Sigmoid colon (tissue), 7 donors: ENCODE data around the gene STK17B. TPM values are rescaled to one million over a fixed set of nuclear protein-coding genes. Genes with fewer than 3 reads are reported as not detected.

Source experiments
- DNase-seq: peaks from one replicate; pipeline ENCODE4 v3.0.0-alpha.2; 2019
- H3K27ac ChIP-seq, 4 donors: fragments of 200-600 bp; sonication (generic); one replicate each; pipeline ENCODE4 v1.5.1; 2016 to 2019; ENCODE audit warnings: mild to moderate bottlenecking in 1 of 4
- H3K27me3 ChIP-seq, 3 donors: fragments of 200-600 bp; sonication (generic); one replicate each; pipeline ENCODE4 v1.5.1; 2019; ENCODE audit warnings: mild to moderate bottlenecking in 1 of 3
- H3K36me3 ChIP-seq, 4 donors: fragments of 200-600 bp; sonication (generic); one replicate each; pipeline ENCODE4 v1.5.1; 2016 to 2019
- H3K4me1 ChIP-seq, 4 donors: fragments of 200-600 bp; sonication (generic); one replicate each; pipeline ENCODE4 v1.5.1; 2017 to 2019
- H3K4me3 ChIP-seq, 4 donors: fragments of 200-600 bp; sonication (generic); one replicate each; pipeline ENCODE4 v1.5.1; 2017 to 2019; ENCODE audit warnings: mild to moderate bottlenecking in 2 of 4, moderate library complexity in 1 of 4
- H3K9me3 ChIP-seq, 4 donors: fragments of 200-600 bp in 3 of 4; sonication (generic) in 3 of 4; one replicate each; pipeline versions ENCODE4 v1.5.1 to v1.6.1; 2013 to 2019
- EP300 ChIP-seq, 4 donors: sonication (generic); formaldehyde crosslinking; IDR thresholded peaks; one replicate each; pipeline ENCODE4 v1.6.1; 2017; ENCODE audit warnings: antibody characterized with exemption in 4 of 4
- POLR2A ChIP-seq, 2 donors: fragments of 450-650 bp; IDR thresholded peaks; one replicate each; pipeline ENCODE4 v1.6.1; 2016; ENCODE audit warnings: antibody characterized with exemption in 2 of 2, mild to moderate bottlenecking in 2 of 2, moderate library complexity in 2 of 2
- POLR2AphosphoS5 ChIP-seq, 4 donors: sonication (generic); formaldehyde crosslinking; IDR thresholded peaks; one replicate each; pipeline ENCODE4 v1.6.1; 2017; ENCODE audit warnings: antibody characterized with exemption in 4 of 4
- WGBS, 2 donors: extraction: QIAGEN DNeasy Blood & Tissue Kit; methylation state at CpG; one replicate each; pipeline ENCODE4 v1.1.7; 2013; 5-methylcytosine and 5-hydroxymethylcytosine counted together
- intact Hi-C: fragments of 100-400 bp; cut with DNase I; formaldehyde crosslinking; loops from one replicate; pipeline ENCODE4 v1.15.1; 2023
- polyA plus RNA-seq, 3 donors: library from polyadenylated mRNA; stranded (reverse); fragments of 200-250 nt; gene quantifications; one replicate each; pipeline ENCODE4 v1.2.3, GENCODE V29; 2013
- total RNA-seq, 4 donors: library from RNA; depleted of rRNA; stranded (reverse); fragments of >200 nt; gene quantifications; one replicate each; pipeline ENCODE4 v1.1.0, GENCODE V29; 2016
- TF ChIP-seq, protein P1 (sequence below), 4 experiments: fragments of 450-650 bp in 3 of 4; fragments of 200-600 bp in 1 of 4; IDR thresholded peaks; one replicate each; pipeline ENCODE4 v1.5.1; 2016 to 2019; ENCODE audit warnings: antibody characterized with exemption in 4 of 4, mild to moderate bottlenecking in 3 of 4, moderate library complexity in 2 of 4
- donor health status: healthy with polysubstance abuse.
- donor health status: Bipolar disorder and iron deficiency.
- donor health status: healthy.

Gene STK17B
- total and polyA plus RNA-seq, 7 donors, result 9.0 to 30.7 (median 13.5) TPM

DNA sequence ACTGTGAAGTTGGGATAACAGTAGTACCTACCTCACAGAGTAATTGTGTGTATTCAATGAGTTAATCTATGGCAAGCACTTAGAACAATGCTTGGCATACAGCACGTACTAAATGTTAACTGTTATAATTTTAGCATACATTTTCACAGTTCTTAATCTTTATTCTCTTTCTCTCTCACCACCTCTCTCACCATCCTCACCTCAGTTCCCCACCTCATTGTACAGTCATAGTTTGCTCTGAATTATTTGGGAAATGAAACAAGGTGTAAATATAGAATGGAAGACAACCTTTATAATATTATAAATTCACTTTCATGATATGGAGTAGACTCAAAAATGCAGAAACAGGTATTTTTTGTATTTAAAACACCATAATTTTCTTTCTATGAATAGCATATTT lies 62.8 kb downstream of the STK17B start:
- DNase-seq, result no peak
- Histone ChIP-seq H3K9me3 (no peaks in the 10 kb centered on the region), H3K27ac (no peak overlapping the region), H3K4me3 (no peak overlapping the region), H3K4me1 (no peaks in the 10 kb centered on the region), H3K36me3 (no peaks in the 10 kb centered on the region), H3K27me3 (no peaks in the 10 kb centered on the region)
- 73 to 82% methylated on average over 1 of the region's 1 CpG for WGBS, 2 donors
- TF ChIP-seq EP300 (IDR thresholded peaks at IDR 0.05) (no peak), POLR2AphosphoS5 (IDR thresholded peaks at IDR 0.05) (no peak)
- intact Hi-C loops, result no loop called here

DNA sequence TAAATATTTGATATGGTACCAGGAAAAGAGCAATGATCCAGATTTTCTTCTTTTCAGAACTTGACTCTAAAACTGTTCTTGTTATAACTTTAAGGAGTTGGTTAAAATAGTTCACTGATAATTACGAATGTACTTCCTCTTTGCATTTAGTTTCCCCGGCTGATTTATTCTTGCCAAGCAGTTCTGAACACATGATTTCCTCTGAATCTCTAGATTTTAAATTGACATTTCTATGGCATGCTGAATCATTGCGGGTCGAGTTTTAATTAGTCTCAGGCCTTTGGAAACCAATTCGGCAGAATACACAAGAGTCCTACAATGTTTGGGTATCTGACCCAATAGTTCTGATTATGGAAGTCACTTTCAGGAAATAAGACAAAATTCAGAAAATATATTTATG lies 65.4 kb downstream of the STK17B start:
- Histone ChIP-seq H3K27me3 (no peaks in the 10 kb centered on the region), H3K36me3 (no peaks in the 10 kb centered on the region), H3K27ac (no peak overlapping the region), H3K4me3 (no peak overlapping the region), H3K4me1 (no peaks in the 10 kb centered on the region), H3K9me3 (no peaks in the 10 kb centered on the region)
- DNase-seq, result no peak
- intact Hi-C loops, result no loop called here
- TF ChIP-seq POLR2AphosphoS5 (IDR thresholded peaks at IDR 0.05) (no peak), POLR2A (IDR thresholded peaks at IDR 0.05) (no peak), EP300 (IDR thresholded peaks at IDR 0.05) (no peak)
- TF ChIP-seq, protein P1, sequence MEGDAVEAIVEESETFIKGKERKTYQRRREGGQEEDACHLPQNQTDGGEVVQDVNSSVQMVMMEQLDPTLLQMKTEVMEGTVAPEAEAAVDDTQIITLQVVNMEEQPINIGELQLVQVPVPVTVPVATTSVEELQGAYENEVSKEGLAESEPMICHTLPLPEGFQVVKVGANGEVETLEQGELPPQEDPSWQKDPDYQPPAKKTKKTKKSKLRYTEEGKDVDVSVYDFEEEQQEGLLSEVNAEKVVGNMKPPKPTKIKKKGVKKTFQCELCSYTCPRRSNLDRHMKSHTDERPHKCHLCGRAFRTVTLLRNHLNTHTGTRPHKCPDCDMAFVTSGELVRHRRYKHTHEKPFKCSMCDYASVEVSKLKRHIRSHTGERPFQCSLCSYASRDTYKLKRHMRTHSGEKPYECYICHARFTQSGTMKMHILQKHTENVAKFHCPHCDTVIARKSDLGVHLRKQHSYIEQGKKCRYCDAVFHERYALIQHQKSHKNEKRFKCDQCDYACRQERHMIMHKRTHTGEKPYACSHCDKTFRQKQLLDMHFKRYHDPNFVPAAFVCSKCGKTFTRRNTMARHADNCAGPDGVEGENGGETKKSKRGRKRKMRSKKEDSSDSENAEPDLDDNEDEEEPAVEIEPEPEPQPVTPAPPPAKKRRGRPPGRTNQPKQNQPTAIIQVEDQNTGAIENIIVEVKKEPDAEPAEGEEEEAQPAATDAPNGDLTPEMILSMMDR (IDR thresholded peaks at IDR 0.05), result no peak
- WGBS, 2 donors, result 43 to 82% methylated on average over 5 of the region's 5 CpGs

DNA sequence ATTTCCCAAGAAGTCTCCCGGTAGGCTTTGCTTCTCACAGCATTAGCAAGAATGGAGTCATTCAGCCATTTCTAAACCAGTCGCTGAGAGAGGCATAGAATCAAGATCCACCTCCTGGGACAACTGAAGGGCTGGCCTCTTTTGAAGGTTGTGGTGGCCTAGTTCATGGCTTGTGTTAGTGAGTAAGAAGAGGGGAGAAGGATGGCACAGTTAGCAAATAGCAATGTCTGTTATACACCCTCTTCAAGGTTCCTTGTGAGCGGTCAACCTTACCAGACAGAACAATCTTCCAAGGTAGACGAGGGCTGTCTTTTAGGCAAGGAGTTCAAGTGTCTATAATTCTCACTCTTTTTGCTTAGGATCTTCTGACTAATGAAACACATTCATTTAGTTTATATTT lies 67.3 kb downstream of the STK17B start:
- no peak for TF ChIP-seq POLR2A (IDR thresholded peaks at IDR 0.05)
- no peak for TF ChIP-seq EP300 (IDR thresholded peaks at IDR 0.05)
- TF ChIP-seq, protein P1 (IDR thresholded peaks at IDR 0.05), result no peak
- TF ChIP-seq POLR2AphosphoS5 (IDR thresholded peaks at IDR 0.05), result no peak
- Histone ChIP-seq H3K27ac (no peak overlapping the region), H3K4me3 (no peak overlapping the region), H3K9me3 (no peaks in the 10 kb centered on the region), H3K4me1 (no peaks in the 10 kb centered on the region), H3K27me3 (no peaks in the 10 kb centered on the region), H3K36me3 (no peaks in the 10 kb centered on the region)
- no peak for DNase-seq
- WGBS, 2 donors, result 90 to 97% methylated on average over 4 of the region's 4 CpGs
- intact Hi-C loops, result no loop called here

DNA sequence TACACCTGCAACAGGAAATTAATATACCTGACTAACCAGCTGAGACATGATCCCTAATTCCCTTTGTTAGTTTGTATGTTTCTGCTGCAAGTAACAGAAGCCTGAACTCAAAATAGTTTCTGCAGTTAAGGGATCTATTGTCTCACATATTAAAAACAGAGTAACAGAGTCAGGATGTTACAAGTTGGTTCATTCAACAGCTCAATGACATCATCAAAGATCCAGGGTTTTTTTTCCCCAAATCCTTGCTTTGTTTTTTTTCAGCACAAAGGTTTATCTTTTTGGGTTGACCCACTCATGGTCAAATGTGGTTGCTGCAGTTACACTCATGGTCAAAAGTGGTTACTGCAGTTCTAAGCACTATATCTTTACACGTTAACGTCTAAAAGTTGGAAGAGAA lies 67.8 kb downstream of the STK17B start:
- H3K4me3 ChIP-seq, result no peak overlapping the region
- DNase-seq, result no peak
- intact Hi-C loops, result no loop called here
- TF ChIP-seq POLR2AphosphoS5 (IDR thresholded peaks at IDR 0.05) (no peak), EP300 (IDR thresholded peaks at IDR 0.05) (no peak), POLR2A (IDR thresholded peaks at IDR 0.05) (no peak)
- TF ChIP-seq, protein P1 (IDR thresholded peaks at IDR 0.05), result no peak
- no peaks in the 10 kb centered on the region for H3K27me3 ChIP-seq
- no peaks in the 10 kb centered on the region for H3K36me3 ChIP-seq
- no peaks in the 10 kb centered on the region for H3K9me3 ChIP-seq
- H3K27ac ChIP-seq, result no peak overlapping the region
- 97 to 98% methylated on average over 2 of the region's 2 CpGs for WGBS, 2 donors
- no peaks in the 10 kb centered on the region for H3K4me1 ChIP-seq

- H3K27me3 ChIP-seq, result no peaks in the 10 kb centered on the region
- H3K4me1 ChIP-seq, result no peaks in the 10 kb centered on the region
- no peak for TF ChIP-seq POLR2AphosphoS5 (IDR thresholded peaks at IDR 0.05)
- TF ChIP-seq, protein P1 (IDR thresholded peaks at IDR 0.05), result no peak
- TF ChIP-seq EP300 (IDR thresholded peaks at IDR 0.05), result no peak
- no peak for TF ChIP-seq POLR2A (IDR thresholded peaks at IDR 0.05)
- WGBS, 2 donors, result 41 to 57% methylated on average over 6 of the region's 6 CpGs
- H3K27ac ChIP-seq, result no peak overlapping the region
- H3K4me3 ChIP-seq, result no peak overlapping the region
- intact Hi-C loops, result no loop called here
- no peaks in the 10 kb centered on the region for H3K9me3 ChIP-seq
- DNase-seq, result no peak
- no peaks in the 10 kb centered on the region for H3K36me3 ChIP-seq
Observed at GRCh38 chr2:196101325-196101991, 69.9 kb downstream of the STK17B start.
